Measurements from ENCODE around the gene ANK2. TPM values are rescaled to one million over a fixed set of nuclear protein-coding genes. Genes with fewer than 3 reads are reported as not detected.

Gene ANK2
- total RNA-seq, 1 donor from 2014 or later, result 11.1 TPM

- TF ChIP-seq, protein P1, sequence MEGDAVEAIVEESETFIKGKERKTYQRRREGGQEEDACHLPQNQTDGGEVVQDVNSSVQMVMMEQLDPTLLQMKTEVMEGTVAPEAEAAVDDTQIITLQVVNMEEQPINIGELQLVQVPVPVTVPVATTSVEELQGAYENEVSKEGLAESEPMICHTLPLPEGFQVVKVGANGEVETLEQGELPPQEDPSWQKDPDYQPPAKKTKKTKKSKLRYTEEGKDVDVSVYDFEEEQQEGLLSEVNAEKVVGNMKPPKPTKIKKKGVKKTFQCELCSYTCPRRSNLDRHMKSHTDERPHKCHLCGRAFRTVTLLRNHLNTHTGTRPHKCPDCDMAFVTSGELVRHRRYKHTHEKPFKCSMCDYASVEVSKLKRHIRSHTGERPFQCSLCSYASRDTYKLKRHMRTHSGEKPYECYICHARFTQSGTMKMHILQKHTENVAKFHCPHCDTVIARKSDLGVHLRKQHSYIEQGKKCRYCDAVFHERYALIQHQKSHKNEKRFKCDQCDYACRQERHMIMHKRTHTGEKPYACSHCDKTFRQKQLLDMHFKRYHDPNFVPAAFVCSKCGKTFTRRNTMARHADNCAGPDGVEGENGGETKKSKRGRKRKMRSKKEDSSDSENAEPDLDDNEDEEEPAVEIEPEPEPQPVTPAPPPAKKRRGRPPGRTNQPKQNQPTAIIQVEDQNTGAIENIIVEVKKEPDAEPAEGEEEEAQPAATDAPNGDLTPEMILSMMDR (IDR thresholded peaks at IDR 0.05; ENCODE audit: unreplicated experiment), result no peak
- Mint-ChIP-seq H3K27ac (no peak overlapping the region), H3K4me1 (ENCODE audit: low read depth) (peaks cover 8% of the 10 kb centered on the region), H3K4me3 (ENCODE audit: low read depth) (no peak overlapping the region), H3K9me3 (ENCODE audit: low read depth) (no peaks in the 10 kb centered on the region), H3K27me3 (no peaks in the 10 kb centered on the region), H3K36me3 (ENCODE audit: insufficient read depth) (no peaks in the 10 kb centered on the region)
- DNase-seq (ENCODE audit: low spot score, unreplicated experiment), result no peak
These were observed 286.3 kb downstream of the ANK2 start for GRCh38 chr4:113335746-113336145.

GRCh38 chr4:113336556-113336955 is 287.1 kb downstream of the ANK2 start:
- Mint-ChIP-seq H3K4me3 (ENCODE audit: low read depth) (no peak overlapping the region), H3K4me1 (ENCODE audit: low read depth) (peaks cover 7% of the 10 kb centered on the region), H3K27me3 (no peaks in the 10 kb centered on the region), H3K36me3 (ENCODE audit: insufficient read depth) (no peaks in the 10 kb centered on the region), H3K27ac (no peak overlapping the region), H3K9me3 (ENCODE audit: low read depth) (no peaks in the 10 kb centered on the region)
- no peak for DNase-seq (ENCODE audit: low spot score, unreplicated experiment)
- TF ChIP-seq, protein P1 (IDR thresholded peaks at IDR 0.05; ENCODE audit: unreplicated experiment), result no peak

- Mint-ChIP-seq H3K36me3 (ENCODE audit: insufficient read depth) (no peaks in the 10 kb centered on the region), H3K27ac (no peak overlapping the region), H3K4me1 (ENCODE audit: low read depth) (no peaks in the 10 kb centered on the region), H3K9me3 (ENCODE audit: low read depth) (no peaks in the 10 kb centered on the region), H3K27me3 (no peaks in the 10 kb centered on the region), H3K4me3 (ENCODE audit: low read depth) (no peak overlapping the region)
- DNase-seq (ENCODE audit: low spot score, unreplicated experiment), result no peak
- TF ChIP-seq, protein P1 (IDR thresholded peaks at IDR 0.05; ENCODE audit: unreplicated experiment), result no peak
These were observed 290.0 kb downstream of the ANK2 start for GRCh38 chr4:113339430-113339813.

- no peaks in the 10 kb centered on the region for H3K27me3 Mint-ChIP-seq
- H3K4me3 Mint-ChIP-seq (ENCODE audit: low read depth), result no peak overlapping the region
- H3K27ac Mint-ChIP-seq, result no peak overlapping the region
- no peaks in the 10 kb centered on the region for H3K9me3 Mint-ChIP-seq (ENCODE audit: low read depth)
- no peaks in the 10 kb centered on the region for H3K4me1 Mint-ChIP-seq (ENCODE audit: low read depth)
- no peak for DNase-seq (ENCODE audit: low spot score, unreplicated experiment)
- no peaks in the 10 kb centered on the region for H3K36me3 Mint-ChIP-seq (ENCODE audit: insufficient read depth)
- TF ChIP-seq, protein P1 (IDR thresholded peaks at IDR 0.05; ENCODE audit: unreplicated experiment), result no peak
These were observed 294.6 kb downstream of the ANK2 start for GRCh38 chr4:113344100-113344499.

DNA sequence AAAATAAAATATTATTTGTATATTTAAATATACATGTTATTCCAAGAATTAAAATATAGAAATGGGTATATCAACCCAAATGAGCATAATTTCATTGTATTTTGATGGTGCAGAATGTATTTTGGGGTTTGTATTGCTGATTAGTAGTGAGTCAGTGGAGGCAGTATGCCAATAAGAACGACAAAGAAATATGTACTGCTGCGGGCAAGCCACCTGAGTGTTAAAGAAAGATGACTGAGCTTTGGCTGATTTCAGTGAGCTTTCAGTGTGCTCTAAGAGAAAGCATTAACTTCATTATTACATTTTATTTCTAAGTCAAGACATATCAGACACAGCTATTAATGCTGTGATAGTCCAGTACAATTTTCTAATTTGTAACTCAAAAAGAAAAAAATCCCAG is 297.8 kb downstream of the ANK2 start:
- H3K4me1 Mint-ChIP-seq (ENCODE audit: low read depth), result no peaks in the 10 kb centered on the region
- H3K9me3 Mint-ChIP-seq (ENCODE audit: low read depth), result no peaks in the 10 kb centered on the region
- no peaks in the 10 kb centered on the region for H3K27me3 Mint-ChIP-seq
- no peaks in the 10 kb centered on the region for H3K36me3 Mint-ChIP-seq (ENCODE audit: insufficient read depth)
- H3K4me3 Mint-ChIP-seq (ENCODE audit: low read depth), result no peak overlapping the region
- H3K27ac Mint-ChIP-seq, result no peak overlapping the region
- TF ChIP-seq, protein P1 (IDR thresholded peaks at IDR 0.05; ENCODE audit: unreplicated experiment), result no peak
- DNase-seq (ENCODE audit: low spot score, unreplicated experiment), result no peak
